ENCODE data around the gene SRGAP1.

GRCh38 chr12:63977441-63977840 lies 132.9 kb downstream of the SRGAP1 start:
- TF ChIP-seq TAF1 (IDR thresholded peaks at IDR 0.05; ENCODE audit: borderline replicate concordance, low read depth, low read length) (no peak), POLR2A (IDR thresholded peaks at IDR 0.05; ENCODE audit: low read depth, low read length) (no peak), POLR2AphosphoS5 (IDR thresholded peaks at IDR 0.05; ENCODE audit: low read depth, low read length) (no peak)
